MM.1S (cell line): ENCODE results near the gene ARHGEF38.

Experiments used
- DNase-seq: peaks from one replicate; pipeline ENCODE4 v3.0.0-alpha.2; 2015
- H2AFZ ChIP-seq: fragments of 300-600 bp; sonication (generic); 2 replicates; pipeline ENCODE4 v1.6.0; 2016; ENCODE audit warnings: antibody characterized with exemption, low read length
- H3F3A ChIP-seq: fragments of 300-600 bp; sonication (generic); 2 replicates; pipeline ENCODE4 v1.6.1; 2016; ENCODE audit warnings: mild to moderate bottlenecking, antibody characterized with exemption, low read length, moderate library complexity, mixed read lengths; ENCODE audit not compliant: insufficient read depth
- H3K27ac ChIP-seq: fragments of 300-600 bp; sonication (generic); 2 replicates; pipeline ENCODE4 v1.5.1; 2016; ENCODE audit warnings: mild to moderate bottlenecking, low read length
- H3K27me3 ChIP-seq: fragments of 300-600 bp; sonication (generic); replicated peaks from 2 replicates; pipeline ENCODE4 v1.6.0; 2016; ENCODE audit warnings: low read length; ENCODE audit not compliant: insufficient read depth
- H3K36me3 ChIP-seq: fragments of 300-600 bp; sonication (generic); replicated peaks from 2 replicates; pipeline ENCODE4 v1.6.1; 2016; ENCODE audit warnings: mild to moderate bottlenecking, low read length, mixed read lengths; ENCODE audit not compliant: insufficient read depth
- H3K4me1 ChIP-seq: fragments of 300-600 bp; sonication (generic); 2 replicates; pipeline ENCODE4 v1.6.1; 2016; ENCODE audit warnings: low read length, mixed read lengths
- H3K4me2 ChIP-seq: fragments of 300-600 bp; sonication (generic); 2 replicates; pipeline ENCODE4 v1.6.0; 2016; ENCODE audit warnings: low read depth, low read length
- H3K4me3 ChIP-seq: fragments of 300-600 bp; sonication (generic); 2 replicates; pipeline ENCODE4 v1.5.1; 2016; ENCODE audit warnings: low read length, mixed read lengths
- H3K79me2 ChIP-seq: fragments of 300-600 bp; sonication (generic); 2 replicates; pipeline ENCODE4 v1.6.1; 2016; ENCODE audit warnings: mixed run types, low read length, mixed read lengths
- H3K9ac ChIP-seq: fragments of 300-600 bp; sonication (generic); 2 replicates; pipeline ENCODE4 v1.6.1; 2016; ENCODE audit warnings: low read length, mixed read lengths
- H3K9me2 ChIP-seq: fragments of 300-600 bp; sonication (generic); replicated peaks from 2 replicates; pipeline ENCODE4 v1.6.1; 2016; ENCODE audit warnings: mild to moderate bottlenecking, low read length, mixed read lengths; ENCODE audit not compliant: insufficient read depth
- H3K9me3 ChIP-seq: fragments of 300-600 bp; sonication (generic); replicated peaks from 2 replicates; pipeline ENCODE4 v1.6.1; 2016; ENCODE audit warnings: mild to moderate bottlenecking, low read length, mixed read lengths; ENCODE audit not compliant: insufficient read depth
- H4K20me1 ChIP-seq: fragments of 300-600 bp; sonication (generic); 2 replicates; pipeline ENCODE4 v1.6.1; 2016; ENCODE audit warnings: mild to moderate bottlenecking, low read length, moderate library complexity, mixed read lengths; ENCODE audit not compliant: insufficient read depth
- EZH2 ChIP-seq: fragments of 300-600 bp; sonication (generic); optimal IDR thresholded peaks from 2 replicates; pipeline ENCODE3; 2017; ENCODE audit warnings: low read depth, mild to moderate bottlenecking, antibody characterized with exemption, low read length, mixed read lengths
- EZH2phosphoT487 ChIP-seq: fragments of 300-600 bp; sonication (generic); IDR thresholded peaks from 2 replicates; pipeline ENCODE4 v1.6.1; 2018; ENCODE audit warnings: antibody characterized with exemption, low read length
- TF ChIP-seq, protein P1 (sequence below): fragments of 300-600 bp; sonication (generic); IDR thresholded peaks from 2 replicates; pipeline ENCODE4 v1.5.1; 2016; ENCODE audit warnings: antibody characterized with exemption, low read length, mixed read lengths

Gene ARHGEF38

DNA sequence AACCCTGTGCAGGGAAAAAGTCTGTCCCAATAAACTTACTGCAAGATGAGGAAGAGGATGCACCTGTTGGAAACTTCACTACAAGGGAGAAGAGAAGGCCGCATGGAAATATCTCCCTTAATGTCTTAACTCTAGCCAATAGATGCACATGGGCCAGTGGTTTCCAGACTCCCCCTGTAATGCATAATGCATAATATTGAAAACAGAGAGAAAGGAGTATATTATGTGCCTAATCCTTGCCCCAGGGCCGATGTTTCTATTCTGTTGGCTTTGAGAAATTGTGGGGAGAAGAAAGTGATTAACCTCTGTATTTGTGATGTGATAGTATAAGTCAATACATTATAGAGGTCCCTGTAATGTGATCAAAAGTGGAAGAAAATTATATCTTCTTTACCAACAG, 118.9 kb downstream of the ARHGEF38 start:
- Histone ChIP-seq H3K27me3 (no peaks in the 10 kb centered on the region), H3K4me3 (no peak overlapping the region), H3K9ac (no peak overlapping the region), H2AFZ (no peak overlapping the region), H3K4me2 (no peak overlapping the region), H4K20me1 (no peaks in the 10 kb centered on the region), H3K27ac (no peak overlapping the region), H3K36me3 (no peaks in the 10 kb centered on the region), H3F3A (no peaks in the 10 kb centered on the region), H3K4me1 (0 out of 2 replicates have a peak, but pooled peaks cover 4% of the 10 kb centered on the region), H3K9me2 (no peaks in the 10 kb centered on the region), H3K79me2 (no peaks in the 10 kb centered on the region), H3K9me3 (no peaks in the 10 kb centered on the region)
- no peak for DNase-seq
- TF ChIP-seq EZH2: no peak
- no peak for TF ChIP-seq EZH2phosphoT487
- TF ChIP-seq, protein P1, sequence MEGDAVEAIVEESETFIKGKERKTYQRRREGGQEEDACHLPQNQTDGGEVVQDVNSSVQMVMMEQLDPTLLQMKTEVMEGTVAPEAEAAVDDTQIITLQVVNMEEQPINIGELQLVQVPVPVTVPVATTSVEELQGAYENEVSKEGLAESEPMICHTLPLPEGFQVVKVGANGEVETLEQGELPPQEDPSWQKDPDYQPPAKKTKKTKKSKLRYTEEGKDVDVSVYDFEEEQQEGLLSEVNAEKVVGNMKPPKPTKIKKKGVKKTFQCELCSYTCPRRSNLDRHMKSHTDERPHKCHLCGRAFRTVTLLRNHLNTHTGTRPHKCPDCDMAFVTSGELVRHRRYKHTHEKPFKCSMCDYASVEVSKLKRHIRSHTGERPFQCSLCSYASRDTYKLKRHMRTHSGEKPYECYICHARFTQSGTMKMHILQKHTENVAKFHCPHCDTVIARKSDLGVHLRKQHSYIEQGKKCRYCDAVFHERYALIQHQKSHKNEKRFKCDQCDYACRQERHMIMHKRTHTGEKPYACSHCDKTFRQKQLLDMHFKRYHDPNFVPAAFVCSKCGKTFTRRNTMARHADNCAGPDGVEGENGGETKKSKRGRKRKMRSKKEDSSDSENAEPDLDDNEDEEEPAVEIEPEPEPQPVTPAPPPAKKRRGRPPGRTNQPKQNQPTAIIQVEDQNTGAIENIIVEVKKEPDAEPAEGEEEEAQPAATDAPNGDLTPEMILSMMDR: no peak

DNA sequence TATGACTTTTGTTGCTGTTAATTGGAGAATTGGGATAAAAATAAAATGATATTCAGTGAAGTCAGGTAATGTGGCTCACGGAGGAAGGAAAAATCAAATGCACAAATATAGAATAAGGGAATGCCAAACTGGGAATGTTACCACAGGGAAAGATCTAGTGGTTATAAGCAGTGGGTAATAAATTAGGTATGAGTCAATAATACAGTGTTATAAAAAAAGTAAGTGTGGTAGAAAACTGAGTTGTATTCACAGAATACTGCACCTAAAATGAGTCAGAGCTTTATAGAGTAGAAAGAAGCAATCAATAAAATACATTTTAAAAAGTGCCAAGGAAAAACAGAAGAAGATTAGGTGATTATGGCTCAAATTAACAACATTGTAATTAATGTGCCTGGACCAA, 121.6 kb downstream of the ARHGEF38 start:
- Histone ChIP-seq H3K9ac (no peak overlapping the region), H3K9me2 (no peaks in the 10 kb centered on the region), H3K9me3 (no peaks in the 10 kb centered on the region), H4K20me1 (no peaks in the 10 kb centered on the region), H3K27me3 (no peaks in the 10 kb centered on the region), H2AFZ (no peak overlapping the region), H3K79me2 (no peaks in the 10 kb centered on the region), H3K36me3 (no peaks in the 10 kb centered on the region), H3K4me2 (no peak overlapping the region), H3K27ac (no peak overlapping the region), H3K4me3 (no peak overlapping the region), H3F3A (no peaks in the 10 kb centered on the region), H3K4me1 (no peaks in the 10 kb centered on the region)
- TF ChIP-seq EZH2phosphoT487: no peak
- TF ChIP-seq, protein P1: no peak
- no peak for TF ChIP-seq EZH2
- no peak for DNase-seq

DNA sequence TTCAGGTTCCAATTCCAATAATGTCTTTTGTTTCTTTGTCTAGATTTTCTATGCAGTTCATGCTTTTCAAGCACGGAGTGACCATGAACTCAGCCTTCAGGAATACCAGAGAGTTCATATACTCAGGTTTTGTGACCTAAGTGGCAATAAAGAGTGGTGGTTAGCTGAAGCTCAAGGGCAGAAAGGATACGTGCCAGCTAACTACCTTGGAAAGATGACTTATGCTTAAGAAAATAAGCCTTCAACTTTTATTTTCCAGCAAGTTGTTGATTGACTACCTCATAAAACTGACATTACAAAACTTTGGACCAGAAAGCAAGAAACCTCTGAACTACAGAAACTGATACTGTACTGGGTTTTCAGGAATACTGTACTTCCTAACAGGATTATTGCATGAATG, 125.3 kb downstream of the ARHGEF38 start:
- Histone ChIP-seq H3K27me3 (no peaks in the 10 kb centered on the region), H3K27ac (no peak overlapping the region), H3K4me3 (no peak overlapping the region), H2AFZ (no peak overlapping the region), H4K20me1 (no peaks in the 10 kb centered on the region), H3K9me3 (no peaks in the 10 kb centered on the region), H3K79me2 (no peaks in the 10 kb centered on the region), H3K36me3 (peaks cover 2% of the 10 kb centered on the region; the same call in 1 of the 2 replicates), H3K9me2 (no peaks in the 10 kb centered on the region), H3K9ac (no peak overlapping the region), H3K4me1 (no peaks in the 10 kb centered on the region), H3F3A (no peaks in the 10 kb centered on the region), H3K4me2 (no peak overlapping the region)
- no peak for DNase-seq
- TF ChIP-seq, protein P1: no peak
